ENCODE measurements around the gene HOXA3. TPM values are rescaled to one million over a fixed set of nuclear protein-coding genes. Genes with fewer than 3 reads are reported as not detected.
A peak's percentile ranks its signal among the peaks of the same experiment; 100 is the strongest.

Gene HOXA3
- total RNA-seq, 1 donor from 2014 or later: 6.0 TPM

GRCh38 chr7:27101171-27101956, 51.0 kb downstream of the HOXA3 start:
- peak; percentile 26 for DNase-seq

GRCh38 chr7:27100694-27101170, 51.7 kb downstream of the HOXA3 start:
- DNase-seq: no peak

GRCh38 chr7:27099453-27100370, 52.7 kb downstream of the HOXA3 start:
- no peak for DNase-seq

- DNase-seq: peak; percentile 48
These were observed 53.6 kb downstream of the HOXA3 start for GRCh38 chr7:27098578-27099451.

DNA sequence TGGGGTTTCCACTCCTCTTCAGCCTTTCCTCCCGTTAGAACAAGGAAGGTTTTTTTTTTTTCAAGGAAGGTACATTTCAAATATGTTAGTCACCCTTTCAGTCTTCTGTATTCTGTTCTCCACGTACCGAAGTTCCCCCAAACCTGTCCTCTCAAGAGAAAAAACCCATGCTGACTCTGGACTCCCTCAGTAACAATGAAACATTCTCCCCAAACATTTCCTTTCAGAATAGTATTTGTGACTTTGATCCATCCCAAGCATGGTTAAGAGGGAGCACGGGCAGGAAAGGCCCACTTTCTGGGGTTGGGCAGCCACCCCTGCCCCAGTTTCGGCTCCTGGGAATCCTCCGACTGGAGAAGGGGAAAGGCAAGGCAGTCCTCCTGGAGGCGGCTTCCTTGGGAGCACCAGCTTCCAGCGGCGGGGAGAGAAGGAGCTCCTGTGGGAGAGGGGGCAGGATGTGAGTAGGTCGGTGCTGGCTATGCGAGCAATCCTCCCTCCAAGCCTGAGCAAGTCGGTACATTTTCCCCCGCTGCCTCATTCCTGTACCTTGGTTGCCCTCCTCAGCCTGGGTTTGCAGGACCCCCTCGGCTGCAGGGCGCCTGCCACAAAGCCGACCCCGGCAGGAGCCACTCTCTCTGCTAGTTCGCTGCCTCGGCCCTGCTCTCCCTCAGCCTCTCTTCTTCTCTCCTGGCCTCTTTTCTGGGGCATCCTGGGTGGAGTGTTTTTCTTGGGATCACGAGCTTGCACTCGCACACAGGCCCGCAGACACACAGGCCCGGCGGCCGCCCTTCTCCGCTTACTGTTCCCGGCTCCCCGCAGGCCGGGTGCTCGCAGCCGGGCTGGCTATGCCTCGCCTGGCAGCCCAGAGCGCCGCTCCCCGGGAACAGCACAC, 54.5 kb downstream of the HOXA3 start:
- peak; percentile 57 for DNase-seq

DNA sequence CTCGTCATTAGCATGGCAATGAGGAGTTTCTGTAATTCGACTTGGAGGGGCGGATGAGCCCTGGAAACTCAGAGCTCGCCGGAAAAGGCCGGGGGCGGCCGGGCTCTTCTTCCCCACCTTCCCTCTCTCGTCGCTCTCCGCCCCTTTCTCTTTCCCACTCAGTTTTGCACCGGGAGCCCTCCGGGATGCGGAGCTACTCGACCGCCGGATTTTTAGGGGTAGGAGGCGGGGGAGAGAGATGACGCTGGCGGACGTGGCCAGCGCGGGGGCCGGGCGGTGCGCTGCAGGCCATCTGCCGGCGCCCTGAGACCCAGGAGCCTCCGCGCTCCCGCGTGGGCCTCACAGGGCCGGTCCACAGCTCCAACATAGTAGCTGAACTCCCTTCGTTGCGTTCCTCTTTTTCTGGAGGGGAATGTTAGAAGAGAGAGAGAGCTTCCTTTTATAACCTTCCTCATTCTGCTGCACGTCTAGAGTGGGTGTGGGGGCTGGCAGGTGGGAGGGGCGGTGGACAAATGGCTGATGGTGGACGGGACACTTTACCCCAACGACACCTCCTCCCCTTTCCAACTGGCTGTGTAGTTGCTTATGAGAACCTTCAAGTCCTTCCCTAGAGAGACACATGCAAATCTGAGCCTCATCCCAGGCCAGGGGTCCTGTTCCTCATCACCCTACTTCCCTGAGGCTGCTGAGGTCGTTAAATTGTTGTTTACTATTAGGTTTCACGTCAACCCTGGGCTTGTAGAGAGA, 55.4 kb downstream of the HOXA3 start:
- peak; percentile 60 for DNase-seq

- peak; percentile 94 for DNase-seq
These were observed 56.3 kb downstream of the HOXA3 start, which contains the start of gene HOXA1 for GRCh38 chr7:27095897-27096767. Gene HOXA1 (minus strand): TSS chr7:27096000. CDS start chr7:27095912, 88 bp downstream.

DNA sequence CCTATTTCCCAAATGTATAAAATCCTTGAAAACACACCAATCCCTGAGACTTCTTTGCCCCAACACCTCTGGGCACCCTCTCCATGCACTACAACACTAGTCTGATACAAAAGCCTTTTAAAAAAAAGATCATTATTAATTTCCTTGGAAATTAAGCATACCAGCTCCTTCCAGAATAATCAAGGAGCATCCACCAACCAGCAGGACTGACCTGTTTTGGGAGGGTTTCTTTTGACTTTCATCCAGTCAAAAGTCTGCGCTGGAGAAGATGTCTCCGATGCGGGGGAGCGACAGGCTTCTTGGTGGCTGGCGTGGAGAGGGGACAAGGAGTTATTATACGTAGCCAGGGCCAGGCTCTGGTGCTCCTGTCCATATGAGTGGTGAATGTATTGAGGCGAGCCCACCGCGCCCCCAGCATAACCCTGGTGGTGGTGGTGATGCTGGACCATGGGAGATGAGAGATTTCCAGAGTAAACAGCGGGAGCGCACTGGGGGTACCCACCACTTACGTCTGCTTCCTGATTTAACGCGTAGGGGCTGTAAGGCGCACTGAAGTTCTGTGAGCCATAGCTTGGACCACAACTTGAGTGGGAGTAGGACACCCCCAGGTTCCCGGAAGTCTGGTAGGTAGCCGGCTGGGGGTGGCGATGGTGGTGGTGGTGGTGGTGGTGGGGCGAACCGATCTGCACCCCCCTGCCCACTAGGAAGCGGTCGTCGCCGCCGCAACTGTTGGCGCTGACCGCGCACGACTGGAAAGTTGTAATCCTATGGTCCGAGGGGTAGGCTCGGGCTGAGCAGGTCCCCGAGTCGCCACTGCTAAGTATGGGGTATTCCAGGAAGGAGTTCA, 57.1 kb downstream of the HOXA3 start:
- no peak for DNase-seq

DNA sequence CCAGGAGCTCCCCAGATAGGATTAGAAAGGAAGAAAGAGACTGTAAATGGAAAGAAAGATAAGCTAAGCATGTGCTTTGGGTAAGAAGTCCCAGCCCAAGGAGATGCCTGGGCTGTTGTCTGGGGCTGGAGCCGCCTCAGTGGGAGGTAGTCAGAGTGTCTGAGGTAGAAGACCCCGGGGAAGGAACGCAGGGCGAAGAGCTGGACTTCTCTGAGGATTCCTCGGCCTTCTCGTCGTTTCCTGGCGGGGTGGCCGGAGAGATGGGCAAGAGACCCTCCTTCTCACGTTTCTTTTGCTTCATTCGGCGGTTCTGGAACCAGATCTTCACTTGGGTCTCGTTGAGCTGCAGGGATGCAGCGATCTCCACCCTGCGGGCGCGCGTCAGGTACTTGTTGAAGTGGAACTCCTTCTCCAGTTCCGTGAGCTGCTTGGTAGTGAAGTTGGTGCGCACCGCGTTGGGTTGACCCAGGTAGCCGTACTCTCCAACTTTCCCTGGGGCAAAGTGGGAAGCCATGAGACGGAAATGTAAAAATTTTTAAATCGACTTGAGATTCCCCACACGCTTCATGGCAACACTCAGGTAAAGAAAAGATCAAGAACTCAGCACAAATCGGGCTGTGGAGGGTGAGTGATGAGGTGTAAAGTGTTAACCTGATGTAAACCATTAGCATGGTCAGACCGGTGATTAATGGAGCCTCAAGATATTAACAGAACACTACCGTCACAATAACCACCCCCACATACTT, 57.9 kb downstream of the HOXA3 start:
- DNase-seq: no peak

- no peak for DNase-seq
These were observed 59.0 kb downstream of the HOXA3 start for GRCh38 chr7:27093184-27093895.

- DNase-seq: no peak
These were observed 59.6 kb downstream of the HOXA3 start for GRCh38 chr7:27092819-27093110.

GRCh38 chr7:27091941-27092818, 60.2 kb downstream of the HOXA3 start:
- no peak for DNase-seq

DNA sequence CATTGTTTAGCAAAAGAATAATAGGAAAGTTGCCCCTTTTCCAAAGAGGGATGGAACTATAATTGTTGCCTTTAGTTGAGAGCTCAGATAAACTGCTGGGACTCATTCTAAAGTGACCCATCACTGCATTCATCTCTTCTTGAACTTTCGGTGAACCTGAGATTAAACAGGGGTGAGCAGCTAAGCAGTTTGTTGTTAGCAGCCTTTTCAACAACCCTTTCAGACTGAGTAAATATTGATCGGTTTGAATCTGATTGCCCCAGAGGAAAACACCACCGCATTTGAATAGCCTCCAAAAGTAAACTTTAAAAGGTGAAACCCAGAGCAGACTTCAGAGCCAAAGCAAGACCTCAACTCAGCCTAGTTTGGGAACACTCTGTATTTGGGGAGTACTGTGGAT, 61.3 kb downstream of the HOXA3 start:
- DNase-seq: no peak

DNA sequence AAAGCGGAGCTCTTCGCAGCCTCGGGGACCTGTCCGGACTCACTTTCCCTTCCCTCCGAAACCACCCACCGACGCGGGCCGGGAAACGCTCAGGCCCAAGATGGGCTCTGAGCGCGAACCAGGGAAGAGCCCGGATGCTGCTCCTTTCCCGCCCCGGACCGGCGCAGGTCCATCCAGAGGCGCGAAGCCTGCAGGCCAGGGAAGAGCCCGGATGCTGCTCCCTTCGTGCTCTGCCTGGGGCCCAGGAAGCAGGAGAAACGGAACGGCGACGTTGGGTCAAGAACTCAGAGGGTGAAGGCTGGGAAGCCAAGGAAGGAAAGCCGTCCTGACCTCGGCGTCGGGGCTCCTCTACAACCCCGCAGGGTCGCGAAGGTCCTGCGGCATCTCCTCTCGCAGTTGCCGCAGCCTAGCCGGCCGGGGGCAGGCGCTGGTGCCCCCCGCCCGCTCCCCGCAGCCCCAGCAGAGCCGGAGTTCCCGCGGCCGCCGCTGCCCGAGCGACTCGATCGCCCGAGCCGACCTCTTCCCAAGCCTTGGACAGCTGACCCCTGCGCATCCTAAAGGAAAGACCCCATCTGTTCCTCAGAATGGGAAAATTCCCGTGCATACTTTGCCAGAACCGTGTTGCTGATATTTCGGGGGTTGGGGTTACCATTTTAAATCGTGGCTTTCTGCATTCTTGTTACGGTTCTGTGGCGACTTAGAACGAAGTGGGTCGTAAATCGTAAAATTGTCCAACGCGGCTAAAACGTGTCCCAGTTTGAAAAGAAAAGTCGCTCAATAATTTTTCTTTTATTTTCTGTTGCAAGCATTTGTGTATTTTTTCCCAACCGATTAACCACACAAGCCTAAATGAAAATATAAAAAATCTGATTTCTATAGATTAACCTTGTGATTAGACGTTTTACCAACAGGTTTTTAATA, 64.1 kb downstream of the HOXA3 start:
- DNase-seq: no peak

GRCh38 chr7:27083646-27084045, 68.7 kb downstream of the HOXA3 start:
- DNase-seq: no peak
